GM12874 (cell line): ENCODE results near the gene PTH1R.

Source experiments
- TF ChIP-seq, protein P1 (sequence below): IDR thresholded peaks from 2 replicates; pipeline ENCODE4 v1.5.1; 2011; ENCODE audit warnings: low read depth, mild to moderate bottlenecking, control low read depth, low read length, moderate library complexity; ENCODE audit not compliant: insufficient read depth

PTH1R gene

GRCh38 chr3:46948830-46949671 lies 71.5 kb downstream of the PTH1R start:
- TF ChIP-seq, protein P1, sequence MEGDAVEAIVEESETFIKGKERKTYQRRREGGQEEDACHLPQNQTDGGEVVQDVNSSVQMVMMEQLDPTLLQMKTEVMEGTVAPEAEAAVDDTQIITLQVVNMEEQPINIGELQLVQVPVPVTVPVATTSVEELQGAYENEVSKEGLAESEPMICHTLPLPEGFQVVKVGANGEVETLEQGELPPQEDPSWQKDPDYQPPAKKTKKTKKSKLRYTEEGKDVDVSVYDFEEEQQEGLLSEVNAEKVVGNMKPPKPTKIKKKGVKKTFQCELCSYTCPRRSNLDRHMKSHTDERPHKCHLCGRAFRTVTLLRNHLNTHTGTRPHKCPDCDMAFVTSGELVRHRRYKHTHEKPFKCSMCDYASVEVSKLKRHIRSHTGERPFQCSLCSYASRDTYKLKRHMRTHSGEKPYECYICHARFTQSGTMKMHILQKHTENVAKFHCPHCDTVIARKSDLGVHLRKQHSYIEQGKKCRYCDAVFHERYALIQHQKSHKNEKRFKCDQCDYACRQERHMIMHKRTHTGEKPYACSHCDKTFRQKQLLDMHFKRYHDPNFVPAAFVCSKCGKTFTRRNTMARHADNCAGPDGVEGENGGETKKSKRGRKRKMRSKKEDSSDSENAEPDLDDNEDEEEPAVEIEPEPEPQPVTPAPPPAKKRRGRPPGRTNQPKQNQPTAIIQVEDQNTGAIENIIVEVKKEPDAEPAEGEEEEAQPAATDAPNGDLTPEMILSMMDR = no peak

- TF ChIP-seq, protein P1 = no peak
These were observed 72.7 kb downstream of the PTH1R start for GRCh38 chr3:46950177-46950576.

- TF ChIP-seq, protein P1 = no peak
These were observed 73.2 kb downstream of the PTH1R start for GRCh38 chr3:46950650-46951241.

DNA sequence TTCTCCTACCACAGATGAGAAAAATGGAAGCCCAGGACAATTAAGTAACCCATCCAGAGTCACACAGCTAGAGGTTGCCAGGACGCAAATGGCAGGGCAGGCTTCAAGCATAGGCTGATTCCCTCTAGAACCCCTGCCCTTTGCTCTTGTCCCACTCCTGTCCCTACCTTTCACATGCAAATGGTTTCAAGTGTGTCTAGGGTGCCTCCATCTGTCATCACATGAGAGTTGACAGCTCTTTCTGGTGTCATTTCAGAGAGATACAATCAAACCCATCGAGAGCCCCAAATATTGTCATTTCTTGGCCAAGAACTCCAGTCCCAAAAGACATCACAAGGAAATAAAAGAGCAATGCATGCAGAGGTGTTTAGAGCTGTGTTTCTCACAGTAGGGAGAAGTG lies 75.3 kb downstream of the PTH1R start:
- TF ChIP-seq, protein P1 = no peak
